Fibroblast of pulmonary artery (primary cell): ENCODE results near the gene AMH.

Source experiments
- DNase-seq: peaks from one replicate; pipeline ENCODE4 v3.0.0-alpha.2; 2010; ENCODE audit warnings: low read depth
- H3K4me3 ChIP-seq: replicated peaks from 2 replicates; pipeline ENCODE4 v1.5.1; 2011; ENCODE audit warnings: low read depth, mild to moderate bottlenecking, control low read depth, low read length, moderate library complexity
- CTCF ChIP-seq: IDR thresholded peaks from 2 replicates; pipeline ENCODE4 v1.5.1; 2011; ENCODE audit warnings: mild to moderate bottlenecking, control low read depth, low read length, inconsistent platforms; ENCODE audit errors: missing control alignments

Gene AMH

DNA sequence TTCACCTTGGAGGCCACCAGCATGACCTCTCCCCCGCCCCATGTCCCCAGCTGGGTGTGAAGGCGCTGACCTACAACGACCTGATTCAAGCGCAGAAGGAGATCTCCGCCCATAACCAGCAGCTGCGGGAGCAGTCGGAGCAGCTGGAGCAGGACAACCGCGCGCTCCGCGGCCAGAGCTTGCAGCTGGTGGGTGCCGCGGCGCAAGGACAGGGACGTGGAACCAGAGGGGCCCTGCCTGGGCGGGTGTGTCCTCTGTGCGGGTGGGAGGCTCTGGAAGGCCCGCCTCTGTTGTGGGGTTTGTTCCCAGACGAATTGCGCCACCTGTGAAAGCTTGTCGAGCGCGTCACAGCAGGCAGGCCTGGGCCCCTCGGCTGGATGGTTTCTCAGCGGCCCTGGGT, 35.3 kb upstream of the AMH start:
- no peak overlapping the region for H3K4me3 ChIP-seq
- no peak for TF ChIP-seq CTCF
- DNase-seq: no peak

DNA sequence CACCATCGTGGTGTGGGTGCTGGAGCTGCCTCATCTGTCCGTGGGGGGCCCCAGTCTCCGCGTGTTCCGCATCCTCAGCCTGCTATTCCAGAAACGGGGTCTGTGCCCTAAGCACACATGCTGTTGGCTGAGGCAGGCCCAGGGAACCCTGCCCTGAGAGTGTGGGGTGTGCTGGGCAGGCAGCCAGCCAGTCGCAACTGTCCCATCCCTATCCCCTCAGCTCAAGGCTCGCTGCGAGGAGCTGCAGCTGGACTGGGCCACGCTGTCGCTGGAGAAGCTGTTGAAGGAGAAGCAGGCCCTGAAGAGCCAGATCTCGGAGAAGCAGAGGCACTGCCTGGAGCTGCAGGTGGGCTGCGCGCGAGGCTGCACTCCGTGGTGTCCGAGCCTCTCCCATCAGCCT, 34.9 kb upstream of the AMH start:
- no peak for TF ChIP-seq CTCF
- no peak for DNase-seq
- no peak overlapping the region for H3K4me3 ChIP-seq

DNA sequence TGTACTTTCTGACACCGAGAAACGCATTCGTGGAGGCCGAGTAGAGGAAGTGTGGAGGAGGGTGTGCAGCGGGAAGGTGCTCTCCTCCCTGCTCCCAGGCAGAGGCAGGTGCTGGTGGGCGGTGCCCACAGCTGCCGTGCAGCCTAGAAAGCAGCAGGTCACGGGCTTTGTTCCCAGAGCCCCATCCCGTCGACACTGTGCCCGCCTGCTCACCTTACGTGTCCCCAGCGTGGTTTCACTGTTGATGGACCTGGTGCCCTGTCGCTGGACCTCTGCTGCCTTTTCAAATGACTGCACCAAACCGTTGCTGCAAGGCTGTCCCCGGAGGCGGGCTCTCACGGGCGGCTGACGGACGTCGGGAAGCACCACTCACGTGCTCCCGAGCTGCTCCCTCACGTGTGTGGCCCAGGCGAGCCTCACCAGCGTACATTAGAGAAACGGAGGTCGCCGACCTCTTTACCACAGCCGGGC, 33.8 kb upstream of the AMH start:
- no peak for TF ChIP-seq CTCF
- DNase-seq: no peak
- H3K4me3 ChIP-seq: no peak overlapping the region

- no peak for DNase-seq
- no peak for TF ChIP-seq CTCF
- H3K4me3 ChIP-seq: no peak overlapping the region
Observed at GRCh38 chr19:2216361-2217225, 32.5 kb upstream of the AMH start.

DNA sequence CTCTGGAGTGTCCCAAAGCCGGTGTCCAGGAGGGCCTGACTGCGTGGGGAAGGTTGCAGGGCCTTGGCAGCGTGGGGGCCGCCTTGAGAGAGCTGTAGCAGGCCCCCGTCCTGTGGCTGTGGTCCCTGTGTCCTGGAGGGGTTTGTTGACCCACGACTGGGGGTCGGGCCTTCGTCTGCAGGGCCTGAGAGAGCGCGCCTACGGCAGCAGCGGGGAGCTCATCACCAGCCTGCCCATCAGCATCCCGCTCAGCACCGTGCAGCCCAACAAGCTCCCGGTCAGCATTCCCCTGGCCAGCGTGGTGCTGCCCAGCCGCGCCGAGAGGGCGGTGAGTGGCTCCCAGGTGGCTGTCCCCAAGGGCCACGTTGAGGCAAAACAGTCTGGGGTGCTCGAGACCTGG, 31.5 kb upstream of the AMH start:
- no peak overlapping the region for H3K4me3 ChIP-seq
- TF ChIP-seq CTCF: no peak
- DNase-seq: no peak

GRCh38 chr19:2219726-2220125, 29.4 kb upstream of the AMH start:
- H3K4me3 ChIP-seq: no peak overlapping the region
- no peak for TF ChIP-seq CTCF
- DNase-seq: no peak
